ENCODE measurements around the gene CRYBG3.

The CRYBG3 gene

GRCh38 chr3:97956051-97956450 is 134.2 kb downstream of the CRYBG3 start:
- H3K27me3 ChIP-seq: no peaks in the 10 kb centered on the region
- DNase-seq: no peak
- H3K4me3 ChIP-seq (ENCODE audit: low read depth, low read length): no peak overlapping the region
- no peaks in the 10 kb centered on the region for H3K9me3 ChIP-seq
- TF ChIP-seq CTCF (IDR thresholded peaks at IDR 0.05; ENCODE audit: low read depth, low read length): no peak
- H3K4me1 ChIP-seq: peaks cover 2% of the 10 kb centered on the region
- H3K36me3 ChIP-seq: peaks cover 61% of the 10 kb centered on the region

- no peak for DNase-seq
- H3K4me1 ChIP-seq: no peaks in the 10 kb centered on the region
- no peaks in the 10 kb centered on the region for H3K9me3 ChIP-seq
- H3K27me3 ChIP-seq: no peaks in the 10 kb centered on the region
- no peak for TF ChIP-seq CTCF (IDR thresholded peaks at IDR 0.05; ENCODE audit: low read depth, low read length)
- H3K36me3 ChIP-seq: peaks cover 59% of the 10 kb centered on the region
- H3K4me3 ChIP-seq (ENCODE audit: low read depth, low read length): no peak overlapping the region
Observed at GRCh38 chr3:97957617-97958311, 136.0 kb downstream of the CRYBG3 start.

- TF ChIP-seq CTCF (IDR thresholded peaks at IDR 0.05; ENCODE audit: low read depth, low read length): no peak
- DNase-seq: no peak
- Histone ChIP-seq H3K4me1 (no peaks in the 10 kb centered on the region), H3K9me3 (no peaks in the 10 kb centered on the region), H3K27me3 (no peaks in the 10 kb centered on the region), H3K36me3 (peaks cover 54% of the 10 kb centered on the region), H3K4me3 (ENCODE audit: low read depth, low read length) (no peak overlapping the region)
Observed at GRCh38 chr3:97958396-97958795, 136.6 kb downstream of the CRYBG3 start.

GRCh38 chr3:97958796-97959195 is 137.0 kb downstream of the CRYBG3 start:
- DNase-seq: no peak
- H3K4me3 ChIP-seq (ENCODE audit: low read depth, low read length): no peak overlapping the region
- no peaks in the 10 kb centered on the region for H3K9me3 ChIP-seq
- no peaks in the 10 kb centered on the region for H3K27me3 ChIP-seq
- no peaks in the 10 kb centered on the region for H3K4me1 ChIP-seq
- peaks cover 51% of the 10 kb centered on the region for H3K36me3 ChIP-seq
- TF ChIP-seq CTCF (IDR thresholded peaks at IDR 0.05; ENCODE audit: low read depth, low read length): no peak

- Histone ChIP-seq H3K27me3 (no peaks in the 10 kb centered on the region), H3K4me1 (no peaks in the 10 kb centered on the region), H3K9me3 (no peaks in the 10 kb centered on the region), H3K4me3 (ENCODE audit: low read depth, low read length) (no peak overlapping the region), H3K36me3 (peaks cover 45% of the 10 kb centered on the region)
- TF ChIP-seq CTCF (IDR thresholded peaks at IDR 0.05; ENCODE audit: low read depth, low read length): no peak
- no peak for DNase-seq
Observed at GRCh38 chr3:97959872-97960271, 138.1 kb downstream of the CRYBG3 start.

- Histone ChIP-seq H3K9me3 (no peaks in the 10 kb centered on the region), H3K4me1 (no peaks in the 10 kb centered on the region), H3K27me3 (no peaks in the 10 kb centered on the region), H3K36me3 (peaks cover 39% of the 10 kb centered on the region), H3K4me3 (ENCODE audit: low read depth, low read length) (no peak overlapping the region)
- no peak for TF ChIP-seq CTCF (IDR thresholded peaks at IDR 0.05; ENCODE audit: low read depth, low read length)
- no peak for DNase-seq
Observed at GRCh38 chr3:97960551-97960950, 138.7 kb downstream of the CRYBG3 start.

Data from BE2C (cell line).